HG02885 (cell line): ENCODE results near the gene KRAS.

Source experiments
- ATAC-seq: cut with Tn5 transposase; IDR thresholded peaks from one replicate; pipeline ENCODE4 v1.9.1; 2021; ENCODE audit warnings: mild to moderate bottlenecking; ENCODE audit not compliant: unreplicated experiment, poor library complexity

KRAS gene

GRCh38 chr12:25256826-25257225, 6.1 kb upstream of the KRAS start:
- no peak for ATAC-seq

- no peak for ATAC-seq
Observed at GRCh38 chr12:25256005-25256404, 5.3 kb upstream of the KRAS start.

GRCh38 chr12:25254271-25254880, 3.6 kb upstream of the KRAS start:
- ATAC-seq, result no peak

GRCh38 chr12:25253371-25254068, 2.8 kb upstream of the KRAS start:
- ATAC-seq, result no peak

GRCh38 chr12:25252946-25253345, 2.2 kb upstream of the KRAS start:
- no peak for ATAC-seq

- ATAC-seq, result no peak
Observed at GRCh38 chr12:25251769-25252168, 1.0 kb upstream of the KRAS start.

- ATAC-seq, result peak; percentile 37
Observed at GRCh38 chr12:25249931-25250738, 594 bp downstream of the KRAS start.

- ATAC-seq, result no peak
Observed at GRCh38 chr12:25248732-25249131, 2.0 kb downstream of the KRAS start.

- no peak for ATAC-seq
Observed at GRCh38 chr12:25248137-25248536, 2.6 kb downstream of the KRAS start.

- no peak for ATAC-seq
Observed at GRCh38 chr12:25245491-25245890, 5.2 kb downstream of the KRAS start.

GRCh38 chr12:25243680-25243990, 7.1 kb downstream of the KRAS start:
- ATAC-seq, result no peak

GRCh38 chr12:25242981-25243679, 7.6 kb downstream of the KRAS start:
- no peak for ATAC-seq

GRCh38 chr12:25241167-25242020, 9.3 kb downstream of the KRAS start:
- peak; percentile 40 for ATAC-seq

- no peak for ATAC-seq
Observed at GRCh38 chr12:25236626-25237025, 14.1 kb downstream of the KRAS start.

- ATAC-seq, result no peak
Observed at GRCh38 chr12:25236190-25236589, 14.5 kb downstream of the KRAS start.

GRCh38 chr12:25213338-25213737, 37.4 kb downstream of the KRAS start:
- ATAC-seq, result no peak

- no peak for ATAC-seq
Observed at GRCh38 chr12:25208554-25208953, 42.2 kb downstream of the KRAS start.

GRCh38 chr12:25207846-25208245, 42.9 kb downstream of the KRAS start:
- ATAC-seq, result no peak

- ATAC-seq, result no peak
Observed at GRCh38 chr12:25207411-25207810, 43.3 kb downstream of the KRAS start.

GRCh38 chr12:25202137-25202536, 48.6 kb downstream of the KRAS start:
- no peak for ATAC-seq
